ENCODE data around the gene SDK1.

The SDK1 gene

DNA sequence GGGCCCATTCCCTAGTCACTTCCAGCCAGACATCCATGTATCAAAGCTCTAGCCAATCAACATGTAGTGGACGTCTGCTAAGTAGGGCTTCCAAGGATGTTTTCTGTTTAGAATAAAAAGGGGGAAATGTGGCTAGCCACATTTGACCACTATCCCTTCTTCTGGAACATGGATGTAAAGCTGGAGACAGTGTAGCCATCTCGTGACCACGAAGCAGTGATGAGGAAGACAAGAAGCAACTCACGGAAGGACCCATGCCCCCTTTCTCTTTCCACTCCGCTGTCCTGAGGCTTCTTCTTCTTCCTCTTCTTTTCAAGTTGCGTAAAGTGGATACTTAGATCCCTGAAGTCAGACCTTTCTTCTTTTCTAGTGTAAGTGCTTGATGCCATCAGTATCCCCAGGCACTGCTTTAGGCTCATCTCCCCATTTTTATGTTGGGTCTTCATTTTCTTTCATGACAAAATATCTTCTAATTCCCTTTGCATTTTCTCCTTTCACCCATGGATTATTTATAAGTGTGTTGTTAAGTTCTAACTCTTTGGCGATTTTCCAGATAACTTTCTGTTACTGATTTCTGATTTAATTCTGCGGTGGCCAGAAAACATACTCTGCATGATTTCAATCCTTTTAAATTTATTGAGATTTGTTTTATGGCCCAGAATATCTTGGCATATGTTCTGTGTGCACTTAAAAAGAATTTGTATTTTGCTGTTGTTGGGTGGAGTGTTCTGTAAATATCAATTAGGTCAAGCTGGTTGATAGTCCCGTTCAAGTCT, 594.5 kb downstream of the SDK1 start:
- no peak for DNase-seq

DNA sequence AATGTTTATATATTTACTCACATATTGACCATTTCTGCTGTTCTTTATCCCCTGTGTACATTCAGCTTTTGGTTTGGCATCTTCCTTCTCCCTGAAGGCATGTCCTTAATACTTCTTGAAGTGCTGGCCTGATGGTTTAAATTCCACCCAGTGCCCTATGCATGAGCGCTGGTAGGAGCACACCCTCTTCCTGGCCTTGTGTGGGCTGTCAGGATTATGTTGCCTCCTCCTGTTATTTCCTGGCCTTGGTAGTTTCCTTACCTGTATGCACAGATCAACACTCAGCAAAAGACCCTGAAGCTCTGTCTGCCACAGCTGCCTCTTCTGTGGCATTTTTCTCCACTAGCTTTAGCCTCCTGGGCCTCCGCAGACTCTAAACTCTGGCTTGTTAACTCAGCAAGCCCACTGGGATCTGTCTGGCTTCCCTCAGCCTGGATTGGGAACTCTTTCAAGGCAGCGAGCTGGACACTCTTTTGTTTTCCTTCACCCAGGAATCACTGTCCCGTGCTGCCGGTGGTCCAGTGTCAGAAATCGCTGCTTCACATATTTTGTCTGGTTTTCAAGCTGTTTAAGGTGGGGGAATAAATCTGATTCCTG, 595.2 kb downstream of the SDK1 start:
- DNase-seq: no peak

DNA sequence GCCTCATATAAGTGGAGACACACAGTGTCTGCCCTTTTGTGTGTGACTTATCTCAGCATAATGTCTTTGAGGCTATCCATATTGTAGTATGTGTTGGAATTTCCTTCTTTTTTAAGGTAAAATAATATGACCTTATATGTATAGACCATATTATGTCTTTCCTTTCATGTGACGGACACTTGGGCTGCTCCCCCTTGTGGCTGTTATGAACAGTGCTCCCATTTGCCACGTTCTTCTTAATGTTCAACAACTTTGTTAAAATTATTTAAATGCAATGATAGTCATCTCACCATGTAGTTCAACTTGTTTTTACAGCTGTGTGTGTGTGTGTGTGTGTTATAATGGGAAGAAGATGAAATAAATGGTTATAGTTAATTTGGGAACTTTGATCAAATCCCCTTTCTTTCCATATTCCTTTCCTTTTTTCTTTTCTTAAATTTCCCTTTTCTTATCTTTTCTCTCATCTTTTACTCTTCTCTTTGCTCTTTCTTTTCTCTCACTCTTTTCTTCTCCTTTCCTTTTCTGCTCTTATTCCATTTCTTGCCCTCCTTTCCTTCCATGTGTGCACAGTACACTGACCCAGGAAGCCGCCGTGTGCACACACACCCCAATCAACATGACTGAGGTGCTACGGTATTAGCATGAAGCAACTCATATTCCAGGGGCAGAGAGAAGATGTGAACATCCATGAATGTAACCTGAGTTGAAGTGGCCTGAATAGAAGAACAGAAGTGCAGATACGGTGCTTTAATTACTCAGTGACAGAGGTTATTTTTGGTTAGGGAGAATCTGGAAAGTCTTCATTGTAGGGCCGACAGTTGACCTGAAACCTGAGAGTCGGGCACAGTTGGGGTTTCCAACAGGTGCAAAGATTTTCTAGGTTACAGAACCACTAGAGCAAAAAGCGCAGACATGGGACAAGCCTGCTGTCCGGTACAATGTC, 596.6 kb downstream of the SDK1 start:
- DNase-seq: no peak

DNA sequence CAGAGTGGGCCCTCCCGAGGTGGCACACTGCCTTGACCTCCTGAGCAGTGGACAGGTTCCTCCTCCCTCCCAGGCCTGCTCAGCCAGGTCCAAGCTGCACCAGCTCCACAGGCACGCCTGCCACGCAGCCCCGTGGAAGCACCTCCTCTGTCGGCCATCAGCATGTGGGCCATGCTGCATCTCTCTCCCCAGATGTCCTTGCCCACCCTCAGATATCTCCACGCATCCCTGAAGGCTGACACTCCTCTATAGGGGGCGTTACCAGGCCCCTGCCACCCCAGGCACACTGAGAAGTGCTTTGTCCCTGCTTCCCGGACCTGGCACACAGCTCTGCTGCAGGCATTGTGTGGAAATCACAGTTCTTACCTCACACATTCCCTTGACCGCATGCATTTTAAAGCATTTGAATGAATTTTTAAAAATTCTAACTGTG, 598.5 kb downstream of the SDK1 start:
- DNase-seq: no peak

DNA sequence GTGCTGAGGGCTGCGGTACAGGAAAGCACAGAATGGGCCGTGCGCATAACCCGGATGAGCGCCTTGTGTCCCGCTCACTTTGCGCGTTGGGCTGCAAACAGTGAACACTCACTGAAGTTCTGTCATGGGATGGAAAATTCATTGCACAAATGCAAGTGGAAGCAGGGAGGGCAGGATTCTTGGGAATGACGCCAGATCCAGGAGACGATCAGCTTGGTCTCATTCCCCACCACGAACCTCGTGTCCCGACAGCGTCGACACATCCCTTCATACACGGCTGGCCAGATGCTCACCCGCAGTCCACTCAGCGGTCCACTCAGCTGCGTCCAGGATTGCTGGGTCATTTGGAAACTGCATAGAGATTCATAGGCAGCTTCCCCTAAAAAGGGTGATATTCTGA, 607.1 kb downstream of the SDK1 start:
- no peak for DNase-seq

DNA sequence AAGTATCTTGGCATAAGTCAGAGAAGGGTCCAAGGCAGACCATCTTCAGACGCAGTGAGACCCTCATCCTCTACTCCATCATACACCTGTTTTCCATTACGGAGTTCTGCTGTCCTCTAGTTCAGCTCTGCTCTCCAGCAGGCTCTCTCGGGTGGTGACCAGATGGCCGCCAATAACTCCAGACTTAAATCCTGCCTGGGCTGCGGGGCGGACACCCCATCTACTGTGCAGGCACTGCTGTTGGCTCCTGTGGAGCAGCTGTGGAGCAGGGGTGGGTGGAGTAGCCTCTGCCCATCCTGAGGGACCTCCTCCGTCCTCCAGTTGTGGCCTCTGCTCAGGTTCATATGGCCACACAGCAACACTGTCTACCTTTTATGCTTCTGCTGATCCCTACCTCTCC, 608.1 kb downstream of the SDK1 start:
- DNase-seq: no peak

DNA sequence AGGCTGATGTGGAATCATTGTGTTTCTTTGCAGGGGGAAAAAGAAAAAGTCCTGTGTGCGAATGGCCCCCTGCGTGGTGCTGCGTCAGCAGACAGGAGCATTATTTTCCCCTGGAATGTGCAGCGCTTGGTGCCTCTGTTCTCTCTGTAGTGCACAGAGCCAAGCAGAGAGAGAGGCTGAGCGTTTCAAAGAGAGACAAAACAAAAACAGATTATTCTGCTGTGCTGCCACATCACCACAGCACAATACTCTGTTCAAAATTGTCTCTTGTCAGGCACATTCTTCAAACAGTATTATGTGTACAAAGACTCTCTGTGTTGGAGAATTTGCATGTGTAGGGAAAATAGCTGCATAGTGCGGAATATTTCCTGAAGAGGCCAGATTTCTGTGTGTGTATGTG, 609.0 kb downstream of the SDK1 start:
- DNase-seq: no peak

DNA sequence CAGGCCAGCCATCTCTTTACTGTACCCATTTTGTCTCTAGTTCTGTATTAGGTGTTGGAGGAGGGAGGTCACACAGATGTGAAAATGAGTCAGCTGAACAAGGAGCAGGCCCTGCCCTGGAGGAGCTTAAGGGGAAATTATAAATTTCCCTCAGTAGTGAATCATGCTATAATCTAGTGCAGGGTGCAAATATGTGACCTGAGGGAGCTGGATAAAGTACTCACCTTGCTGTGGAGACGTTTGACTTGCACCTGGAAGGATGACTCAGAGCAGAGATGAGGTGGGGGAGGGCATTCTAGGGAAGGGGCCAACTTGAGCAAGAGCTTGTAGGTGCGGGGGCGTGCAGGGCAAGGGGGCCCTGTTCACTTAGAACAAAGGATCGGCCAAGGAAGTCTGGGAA, 610.6 kb downstream of the SDK1 start:
- no peak for DNase-seq

DNA sequence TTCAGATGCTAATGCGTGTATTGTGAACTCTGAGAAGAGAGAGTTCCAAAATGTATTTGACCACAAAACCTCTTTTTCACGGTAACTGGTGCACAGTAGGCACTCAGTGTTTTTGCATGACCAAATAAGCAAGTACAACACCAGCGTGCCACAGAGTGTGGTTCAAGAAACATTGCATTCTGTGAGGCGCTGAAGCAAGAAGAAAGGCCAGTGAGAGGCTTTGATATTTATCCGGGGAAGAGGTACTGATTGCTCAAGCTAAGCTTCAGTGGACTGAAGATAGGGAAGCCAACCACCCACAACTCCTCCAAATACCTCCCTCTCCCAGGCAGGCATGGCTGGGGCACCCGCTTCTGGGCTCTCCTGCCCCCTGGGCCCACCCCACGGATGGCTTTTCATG, 611.2 kb downstream of the SDK1 start:
- no peak for DNase-seq

DNA sequence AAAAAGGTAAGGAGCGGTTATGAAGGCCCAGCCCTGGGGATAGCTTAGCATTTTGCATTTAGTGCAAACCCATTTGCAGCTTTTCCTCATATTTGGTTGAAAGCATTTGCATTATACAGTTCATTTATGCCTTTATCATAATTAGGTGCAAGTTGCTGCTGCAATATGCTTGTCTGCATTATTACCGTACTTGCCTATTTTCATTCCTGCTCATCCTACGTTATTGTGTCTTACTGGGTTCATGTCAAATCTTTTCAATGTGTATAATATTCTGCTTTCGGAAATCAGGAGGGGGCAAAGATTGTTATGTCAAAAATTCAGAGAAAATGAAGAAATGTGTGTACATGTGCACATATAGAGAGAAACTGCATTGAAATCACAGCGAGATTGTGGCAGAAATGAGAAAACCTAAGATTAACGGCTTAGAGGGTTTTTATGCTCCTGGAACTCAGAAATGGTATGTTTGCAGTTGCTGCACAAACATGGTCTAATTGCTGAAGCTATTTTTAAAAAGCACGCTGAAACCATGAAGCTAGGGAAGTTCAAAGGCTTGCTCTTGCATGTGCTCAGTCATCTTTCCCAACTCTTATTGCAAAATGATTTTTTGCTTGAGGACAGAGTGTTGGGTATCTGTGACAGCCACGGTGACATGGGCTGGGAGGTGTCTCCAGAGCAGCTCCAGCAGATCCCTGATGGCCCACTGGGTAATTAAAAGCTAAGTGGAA, 613.2 kb downstream of the SDK1 start:
- DNase-seq: no peak

DNA sequence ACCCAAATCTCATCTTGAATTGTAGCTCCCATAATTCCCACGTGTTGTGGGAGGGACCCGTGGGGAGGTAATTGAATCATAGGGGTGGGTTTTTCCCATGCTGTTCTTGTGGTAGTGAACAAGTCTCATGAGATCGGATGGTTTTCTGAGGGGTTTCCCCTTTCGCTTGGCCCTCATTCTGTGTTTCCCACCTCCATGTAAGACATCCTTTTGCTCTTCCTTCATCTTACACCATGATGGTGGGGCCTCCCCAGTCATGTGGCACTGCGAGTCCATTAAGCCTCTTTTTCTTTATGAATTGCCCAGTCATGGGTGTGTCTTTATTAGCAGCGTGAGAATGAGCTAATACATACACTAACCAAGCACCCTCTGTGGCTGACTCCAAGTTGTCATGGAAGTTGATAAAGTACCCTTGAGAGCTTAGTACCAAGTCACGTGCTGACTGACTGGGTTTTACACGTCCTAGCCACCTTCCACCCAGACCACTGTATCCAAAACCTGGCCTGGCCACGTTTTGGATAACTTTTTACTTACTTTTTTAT, 614.4 kb downstream of the SDK1 start:
- no peak for DNase-seq

DNA sequence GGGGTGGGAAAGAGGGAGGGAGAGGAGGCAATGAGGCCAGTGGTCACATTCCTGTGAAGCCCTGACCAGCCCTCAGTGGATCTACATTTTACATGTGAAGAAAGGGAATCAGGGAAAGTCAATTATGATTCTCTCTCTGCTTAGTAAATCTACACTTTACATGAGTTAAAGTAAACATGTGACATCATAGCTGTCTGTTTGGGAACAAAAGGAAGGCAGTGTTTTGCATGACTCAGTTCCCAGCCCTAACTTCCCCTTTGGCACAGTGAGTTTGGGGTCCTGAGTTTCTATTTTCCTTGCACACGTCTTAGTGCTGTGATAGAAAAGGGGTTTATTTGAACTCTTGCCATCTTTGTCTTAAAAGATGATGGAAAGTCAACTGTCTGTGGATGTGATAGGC, 615.1 kb downstream of the SDK1 start:
- DNase-seq: no peak

DNA sequence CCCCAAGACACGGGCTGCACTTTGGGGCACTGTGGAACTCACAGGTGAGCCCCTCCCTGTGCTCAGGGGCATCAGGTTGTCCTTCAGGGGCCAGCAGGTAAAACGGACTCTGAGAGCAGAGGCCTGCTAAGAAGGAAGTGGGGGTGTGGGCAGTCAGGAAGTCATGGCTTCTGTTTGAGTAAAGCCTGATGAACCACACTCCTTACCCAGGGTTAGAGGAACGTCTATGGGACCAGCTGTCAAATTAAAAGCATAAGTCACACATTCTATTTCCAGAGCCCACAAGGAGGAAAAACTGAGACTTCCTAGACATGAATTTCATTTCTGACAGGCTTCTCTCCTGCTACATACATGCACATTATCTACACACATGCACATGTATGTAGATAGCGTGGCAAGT, 616.4 kb downstream of the SDK1 start:
- DNase-seq: no peak

DNA sequence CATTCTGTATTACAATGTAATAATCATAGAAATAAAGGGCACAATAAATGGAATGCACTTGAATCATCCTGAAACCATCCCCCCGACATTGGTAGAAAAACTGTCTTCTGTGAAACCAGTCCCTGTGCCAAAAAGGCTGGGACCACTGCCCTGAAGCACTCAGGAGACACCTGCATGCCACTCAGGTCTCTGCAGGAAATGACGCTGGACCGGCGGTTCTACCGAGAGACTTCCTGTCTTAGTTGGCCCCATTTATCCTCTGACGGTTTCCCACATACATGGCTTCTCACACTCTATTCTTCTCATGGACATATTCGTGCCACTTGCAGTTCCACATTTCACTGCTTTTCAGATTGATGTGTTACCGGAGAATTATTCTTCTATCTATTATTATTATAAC, 617.5 kb downstream of the SDK1 start:
- DNase-seq: no peak

DNA sequence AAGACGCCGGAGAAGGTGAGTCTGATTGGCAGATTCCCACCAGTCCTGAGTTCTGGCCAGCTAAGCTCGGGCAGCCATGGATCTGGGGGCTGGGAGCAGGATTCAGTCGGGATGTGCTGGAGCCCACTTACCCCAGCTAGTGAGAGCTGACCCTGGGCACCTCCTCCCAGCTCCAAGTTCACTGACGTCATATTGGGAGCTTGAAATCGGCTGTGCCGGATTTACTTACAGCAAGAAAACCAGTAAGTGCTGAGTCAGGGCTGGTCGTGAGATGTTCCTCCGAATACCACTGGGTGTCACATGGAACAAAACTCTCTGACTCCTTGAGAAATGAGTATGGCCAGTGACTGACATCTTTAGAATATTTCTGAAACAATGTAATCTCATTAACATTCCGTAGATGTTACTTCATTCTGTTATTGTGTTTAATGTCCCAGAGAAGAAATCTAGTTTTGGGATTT, 621.2 kb downstream of the SDK1 start:
- DNase-seq: no peak

DNA sequence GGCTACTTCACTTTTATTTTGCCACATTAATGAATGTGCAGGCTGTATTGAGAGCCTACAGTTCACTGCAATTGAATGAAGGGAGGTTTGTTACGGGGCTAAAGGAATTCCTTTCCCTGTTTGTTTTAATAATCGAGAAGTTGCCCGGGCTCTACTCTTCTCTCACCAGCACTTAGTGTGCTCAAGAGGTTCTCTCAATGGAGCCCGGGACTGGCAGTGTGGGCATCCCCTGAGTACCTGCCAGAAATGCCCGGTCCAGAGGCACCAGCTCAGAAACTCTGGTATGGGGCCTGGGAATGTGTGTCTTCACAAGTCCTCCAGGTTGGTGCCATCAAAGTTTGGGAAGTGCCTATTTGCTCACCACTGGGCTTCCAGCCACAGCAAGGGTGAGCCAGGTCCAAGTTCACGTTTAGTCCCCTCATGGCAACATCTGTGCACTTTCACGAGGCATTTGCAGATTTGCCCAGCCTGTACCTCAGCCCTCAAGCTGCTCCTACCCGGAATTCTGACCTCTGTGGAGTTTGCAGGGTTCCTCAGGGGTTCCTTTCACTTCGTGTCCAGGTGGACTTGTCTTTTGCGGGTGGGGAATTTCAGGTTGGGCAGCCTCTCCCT, 622.4 kb downstream of the SDK1 start:
- no peak for DNase-seq

DNA sequence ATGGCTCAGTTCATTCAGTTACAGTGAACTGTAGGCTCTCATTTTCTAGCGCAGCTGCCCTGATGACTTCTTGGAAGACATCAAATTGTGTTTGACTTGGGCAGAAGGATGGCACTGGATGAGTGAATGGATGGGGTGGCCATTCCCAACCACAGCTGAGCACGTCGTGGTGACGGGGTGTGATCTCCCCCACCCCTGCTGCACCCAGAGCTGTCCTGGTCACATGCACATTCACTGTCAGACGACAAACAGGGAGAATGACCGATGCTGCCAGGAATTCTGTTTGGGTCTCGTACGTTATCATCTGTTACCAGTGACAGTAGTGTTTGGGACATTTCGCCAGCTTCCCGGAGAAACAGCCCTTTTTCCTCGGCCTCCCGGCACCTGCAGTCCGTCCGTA, 623.2 kb downstream of the SDK1 start:
- no peak for DNase-seq

DNA sequence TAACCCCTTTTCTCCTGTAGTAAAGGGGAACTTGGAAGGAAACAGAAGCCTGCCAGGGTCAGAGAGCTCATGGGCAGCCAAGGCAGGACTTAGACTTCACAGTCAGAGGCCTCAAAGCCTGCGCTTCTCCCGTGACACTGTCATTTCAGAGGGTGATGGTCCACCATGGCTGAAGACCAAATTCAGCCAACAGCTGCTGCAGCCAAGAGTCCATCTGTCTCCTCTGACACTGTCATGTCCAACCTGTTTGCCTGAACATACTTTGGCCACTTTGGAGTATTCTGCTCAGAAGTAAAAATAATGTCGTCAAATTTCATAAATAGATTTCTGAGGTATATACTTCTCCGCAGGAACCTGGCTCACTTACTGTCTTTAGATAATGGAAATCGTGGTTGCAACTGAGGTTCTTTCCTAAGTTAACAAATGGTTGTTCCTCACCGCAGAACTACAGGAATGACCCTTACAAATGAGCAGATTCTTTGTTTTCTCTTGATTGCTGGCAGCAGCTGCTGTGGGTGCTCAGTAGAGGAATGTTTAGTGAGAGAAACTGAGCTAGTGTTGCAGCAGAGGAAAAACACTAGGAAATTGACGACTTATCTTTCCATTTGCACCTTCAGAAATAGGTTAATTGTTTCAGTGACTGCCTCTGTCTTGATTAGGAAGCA, 626.5 kb downstream of the SDK1 start:
- DNase-seq: no peak

DNA sequence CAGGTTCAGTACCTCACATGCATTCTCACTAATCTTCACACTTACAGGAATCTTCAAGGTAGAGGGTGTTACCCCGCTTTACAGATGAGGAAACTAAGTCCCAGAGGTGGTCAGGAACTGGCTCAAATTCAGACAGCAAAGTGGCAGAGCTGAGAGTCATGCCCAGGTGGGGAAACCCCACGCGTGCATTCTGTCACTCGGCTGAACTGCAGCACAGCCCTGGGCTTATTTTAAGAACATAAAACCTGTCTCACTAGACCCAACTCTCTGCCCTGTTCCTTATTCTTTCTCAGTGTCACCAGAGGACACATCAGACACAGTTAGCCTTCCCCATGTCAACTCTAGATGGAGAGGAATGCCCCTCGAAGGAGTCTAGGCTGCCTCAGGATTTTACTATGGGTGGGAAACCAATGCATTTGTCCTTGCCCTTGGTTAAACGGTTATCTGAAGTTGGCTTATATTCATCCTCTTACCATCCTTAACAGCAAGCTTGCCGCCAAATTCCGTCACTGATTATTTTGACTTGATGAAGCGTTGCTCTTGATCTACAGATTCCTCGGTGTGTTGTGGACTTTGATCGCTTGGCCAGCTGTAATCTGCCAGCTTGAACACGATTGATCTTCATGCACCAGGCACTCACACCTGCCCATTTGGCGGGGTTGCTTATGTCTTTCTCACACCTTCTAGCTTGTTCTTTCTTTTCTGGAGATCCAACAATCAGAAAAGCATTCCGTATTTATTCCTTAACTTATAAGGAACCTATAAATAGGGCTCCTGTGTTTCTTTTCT, 627.9 kb downstream of the SDK1 start:
- DNase-seq: no peak

DNA sequence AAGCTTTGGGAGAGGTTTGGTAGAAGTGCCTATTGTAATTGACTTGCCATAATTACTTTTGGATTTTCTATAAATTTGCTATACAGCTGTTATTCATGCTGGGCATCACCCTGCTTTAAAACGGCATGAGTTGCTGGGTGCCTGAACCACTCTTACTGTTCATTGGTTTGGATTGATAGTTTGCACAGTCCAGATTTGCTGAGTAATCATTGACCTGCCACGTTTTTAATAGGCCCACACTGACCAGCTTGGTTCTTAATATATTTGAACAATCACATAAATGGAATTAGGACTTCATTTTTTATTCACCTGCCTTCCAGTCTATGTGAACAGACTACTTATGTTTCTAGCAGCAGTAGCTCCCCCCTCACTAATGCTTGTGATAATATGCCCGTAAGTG, 630.8 kb downstream of the SDK1 start:
- DNase-seq: no peak

DNA sequence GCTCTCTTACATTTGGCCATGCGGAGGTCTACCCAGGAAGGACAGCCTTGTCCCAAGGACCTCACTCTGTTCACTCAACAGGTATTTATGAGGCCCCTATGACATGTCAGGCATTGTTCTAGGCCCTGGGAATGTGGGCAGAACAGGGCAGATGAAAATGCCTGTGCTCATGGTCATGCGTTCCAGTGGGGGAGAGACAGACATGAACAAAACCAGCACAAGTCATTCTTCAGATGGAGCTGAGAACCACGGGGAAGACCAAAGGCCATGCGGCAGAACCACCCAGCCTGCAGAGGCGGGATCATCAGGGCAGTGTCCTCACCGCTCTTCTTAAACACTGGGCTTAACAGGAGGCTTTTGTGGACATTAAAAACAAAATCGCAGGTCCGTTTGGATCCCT, 636.1 kb downstream of the SDK1 start:
- no peak for DNase-seq

Measured in NCI-H1436 (cell line).